Kidney (tissue), 22 donors: ENCODE results near the gene RTP5. TPM values are rescaled to one million over a fixed set of nuclear protein-coding genes. Genes with fewer than 3 reads are reported as not detected.
"Not testable (repeated sequence)": the region's sequence is repeated elsewhere in the genome, so short reads cannot be mapped to it uniquely, and the experiment has no call there.

Experiments used
- DNase-seq, 5 donors: peaks; one replicate each; pipeline ENCODE4 v3.0.0-alpha.2; 2013 to 2020
- FAIRE-seq: peaks from 2 replicates; lab custom pipeline; 2012; peaks lifted over from hg19 to GRCh38; lab: Jason Lieb, UNC
- H3K27ac ChIP-seq, 2 donors: one replicate each; pipeline ENCODE4 v1.7.0; 2013; ENCODE audit warnings: low read depth in 2 of 2, low read length in 2 of 2, inconsistent platforms in 1 of 2
- H3K27me3 ChIP-seq: one replicate; pipeline ENCODE4 v1.7.1; 2013; ENCODE audit warnings: low read length, inconsistent platforms; ENCODE audit not compliant: control insufficient read depth, insufficient read depth
- H3K36me3 ChIP-seq, 3 donors: one replicate each; pipeline versions ENCODE4 v1.7.0 to v1.7.1; 2013; ENCODE audit warnings: low read length in 3 of 3, control low read depth in 1 of 3, inconsistent platforms in 1 of 3; ENCODE audit not compliant: insufficient read depth in 3 of 3, control insufficient read depth in 2 of 3
- H3K4me1 ChIP-seq, 3 donors: one replicate each; pipeline versions ENCODE4 v1.7.0 to v1.7.1; 2013; ENCODE audit warnings: low read length in 3 of 3, inconsistent platforms in 1 of 3, low read depth in 1 of 3; ENCODE audit not compliant: control insufficient read depth in 2 of 3, insufficient read depth in 2 of 3
- H3K4me3 ChIP-seq, 3 donors: one replicate each; pipeline versions ENCODE4 v1.7.0 to v1.8.1; 2013; ENCODE audit warnings: low read length in 3 of 3, control low read depth in 1 of 3, inconsistent platforms in 1 of 3
- H3K9ac ChIP-seq, 3 donors: one replicate each; pipeline versions ENCODE4 v1.7.0 to v1.7.1; 2013; ENCODE audit warnings: low read length in 3 of 3, control low read depth in 1 of 3, inconsistent platforms in 1 of 3
- H3K9me3 ChIP-seq, 3 donors: one replicate each; pipeline versions ENCODE4 v1.7.0 to v1.7.1; 2013; ENCODE audit warnings: low read length in 3 of 3, control low read depth in 1 of 3, inconsistent platforms in 1 of 3; ENCODE audit not compliant: control insufficient read depth in 2 of 3, insufficient read depth in 1 of 3
- intact Hi-C: fragments of 100-400 bp; cut with DNase I; formaldehyde crosslinking; loops from one replicate; pipeline ENCODE4 v1.11.1; 2022
- long read RNA-seq, 10 donors: library from polyadenylated mRNA in 1 of 10; unstranded in 1 of 10; transcript quantifications; one replicate each; pipeline ENCODE4 v2.0.0 and lab custom pipeline, GENCODE V29; 2021 to 2026
- polyA plus RNA-seq: library from polyadenylated mRNA; stranded (reverse); fragments of 350-450 nt; fragmentation: Illumina TruSeq; extraction: RNeasy Lipid Tissue Mini Kit (QIAGEN cat#74804); gene quantifications from one replicate; pipeline ENCODE4 v1.2.3, GENCODE V29; 2014; ENCODE audit warnings: low read depth, low replicate concordance; ENCODE audit not compliant: insufficient read depth
- total RNA-seq: library from RNA; stranded (reverse); fragmentation: NEBNext Ultra II Directional; extraction: Animal tissue kit (Norgen Biotek cat#: 25700); gene quantifications from one replicate; pipeline ENCODE4 v1.2.1, GENCODE V29; 2021
- TF ChIP-seq, protein P1 (sequence below): IDR thresholded peaks from 3 replicates; pipeline ENCODE4 v1.5.1; 2012; ENCODE audit warnings: mild to moderate bottlenecking, moderate library complexity, borderline replicate concordance; ENCODE audit not compliant: insufficient read depth; ENCODE audit errors: extremely low read depth
- donor health status: control.
- donor health status: control.
- donor health status: control.
- donor health status: control.
- donor health status: control.
- donor health status: DM: yes; HTN: yes; CAD: no.
- donor health status: Normal renal cell carcinoma (clear cell type).

Gene RTP5
- total RNA-seq (0.13 TPM), polyA plus RNA-seq (not detected)
- long read RNA-seq, donor 1, result 0 reads
- long read RNA-seq, donor 2, result 0 reads
- long read RNA-seq, donor 3, result 0 reads
- long read RNA-seq, donor 4, result 0 reads
- long read RNA-seq, donor 5, result 0 reads
- long read RNA-seq, donor 6, result 0 reads
- long read RNA-seq, donor 7, result 0 reads
- long read RNA-seq, donor 8, result 0 reads
- long read RNA-seq, donor 9, result 0 reads
- long read RNA-seq, donor 10, result 0 reads

DNA sequence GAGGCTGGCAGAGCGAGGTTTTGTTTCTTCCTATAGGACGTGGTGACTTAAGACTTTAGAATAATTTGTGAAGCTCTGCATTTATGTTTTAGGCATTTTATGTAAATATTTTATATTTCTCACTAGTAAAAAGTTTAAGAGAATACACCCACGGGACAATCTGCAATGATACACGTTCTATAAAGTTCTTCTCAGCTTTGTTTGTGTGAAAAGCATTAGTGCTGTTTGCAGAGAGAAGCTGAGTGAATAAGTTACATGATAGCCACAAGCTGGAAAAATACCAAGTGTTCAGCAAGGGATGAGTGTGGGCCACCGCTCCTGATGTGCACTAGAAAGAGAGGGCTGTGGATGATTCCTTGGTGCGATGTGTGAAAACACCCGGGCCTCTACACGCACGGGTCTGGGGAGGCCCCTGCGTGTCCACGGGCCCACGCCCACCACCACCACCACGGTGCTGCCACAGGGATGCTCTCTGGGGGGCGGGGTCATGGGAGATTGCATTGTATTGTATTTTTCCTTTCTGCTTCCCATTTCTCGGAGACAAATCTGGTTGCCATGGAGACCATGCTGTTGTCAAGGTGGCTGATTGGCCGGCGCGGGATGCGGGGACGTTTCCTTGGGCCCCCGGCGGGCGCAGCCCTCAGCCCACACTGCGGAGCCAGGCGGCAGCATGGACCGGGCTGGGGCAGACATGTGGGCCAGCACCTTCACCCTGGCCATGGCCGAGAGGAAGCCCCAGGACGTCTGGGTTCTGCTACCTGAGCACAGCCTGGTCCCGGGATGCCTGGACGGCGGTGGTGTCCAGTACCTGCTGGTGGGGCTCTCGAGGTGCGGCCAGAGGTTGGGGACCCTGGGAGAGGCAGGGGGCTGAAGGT lies at the start of gene RTP5:
Gene RTP5, plus strand, starts transcription at position 643 of the 875 bp plus-strand sequence. Its CDS starts 28 bp downstream, at position 671.
- DNase-seq (peak in 1 of 5 donors; percentile 60), FAIRE-seq (no peak)
- TF ChIP-seq, protein P1, sequence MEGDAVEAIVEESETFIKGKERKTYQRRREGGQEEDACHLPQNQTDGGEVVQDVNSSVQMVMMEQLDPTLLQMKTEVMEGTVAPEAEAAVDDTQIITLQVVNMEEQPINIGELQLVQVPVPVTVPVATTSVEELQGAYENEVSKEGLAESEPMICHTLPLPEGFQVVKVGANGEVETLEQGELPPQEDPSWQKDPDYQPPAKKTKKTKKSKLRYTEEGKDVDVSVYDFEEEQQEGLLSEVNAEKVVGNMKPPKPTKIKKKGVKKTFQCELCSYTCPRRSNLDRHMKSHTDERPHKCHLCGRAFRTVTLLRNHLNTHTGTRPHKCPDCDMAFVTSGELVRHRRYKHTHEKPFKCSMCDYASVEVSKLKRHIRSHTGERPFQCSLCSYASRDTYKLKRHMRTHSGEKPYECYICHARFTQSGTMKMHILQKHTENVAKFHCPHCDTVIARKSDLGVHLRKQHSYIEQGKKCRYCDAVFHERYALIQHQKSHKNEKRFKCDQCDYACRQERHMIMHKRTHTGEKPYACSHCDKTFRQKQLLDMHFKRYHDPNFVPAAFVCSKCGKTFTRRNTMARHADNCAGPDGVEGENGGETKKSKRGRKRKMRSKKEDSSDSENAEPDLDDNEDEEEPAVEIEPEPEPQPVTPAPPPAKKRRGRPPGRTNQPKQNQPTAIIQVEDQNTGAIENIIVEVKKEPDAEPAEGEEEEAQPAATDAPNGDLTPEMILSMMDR, result no peak
- H3K36me3 ChIP-seq, result peaks cover 0 to under 1% (median 0%) of the 10 kb centered on the region in 3 donors
- intact Hi-C loops, result no loop called here
- no peak within 1 kb of the TSS for H3K4me3 ChIP-seq
- no peak within 1 kb of the TSS for H3K27ac ChIP-seq
- H3K9ac ChIP-seq, result no peak within 1 kb of the TSS
- H3K9me3 ChIP-seq, result peaks cover 0 to 5% (median 0%) of the 10 kb centered on the region in 3 donors
- H3K4me1 ChIP-seq, result peaks cover 0 to under 1% (median under 1%) of the 10 kb centered on the region in 3 donors
- peaks cover 16% of the 10 kb centered on the region for H3K27me3 ChIP-seq

DNA sequence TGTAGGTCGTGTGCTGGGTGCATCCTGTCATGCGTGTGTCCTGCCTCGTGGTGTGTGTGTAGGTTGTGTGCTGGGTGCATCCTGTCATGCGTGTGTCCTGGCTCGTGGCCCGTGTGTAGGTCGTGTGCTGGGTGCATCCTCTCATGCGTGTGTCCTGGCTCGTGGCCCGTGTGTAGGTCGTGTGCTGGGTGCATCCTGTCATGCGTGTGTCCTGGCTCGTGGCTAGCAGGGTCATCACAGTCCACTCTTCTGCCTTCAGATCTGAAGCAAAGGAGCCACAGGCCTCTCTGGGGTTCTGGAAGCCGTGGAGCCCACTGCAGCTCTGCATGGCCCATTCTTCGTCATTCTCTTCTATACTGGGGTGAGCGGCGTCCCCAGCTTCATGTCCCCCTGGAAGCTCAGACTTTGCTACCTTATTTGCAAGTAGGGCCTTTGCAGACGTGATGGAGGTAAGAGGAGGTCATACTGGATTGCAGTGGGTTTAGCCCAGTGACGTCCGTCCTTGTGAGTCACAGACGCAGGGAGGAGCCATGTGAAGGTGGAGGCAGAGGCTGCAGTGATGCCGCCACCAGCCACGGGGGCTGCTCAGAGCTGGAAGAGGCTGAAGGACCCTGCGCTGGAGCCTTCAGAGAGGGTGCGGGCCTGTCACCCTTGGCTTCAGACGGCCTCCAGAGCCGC lies 49.4 kb upstream of the RTP5 start:
- H3K9ac ChIP-seq, intact Hi-C loops, H3K9me3 ChIP-seq, H3K36me3 ChIP-seq, FAIRE-seq, H3K27me3 ChIP-seq, H3K4me3 ChIP-seq, H3K4me1 ChIP-seq, H3K27ac ChIP-seq: not testable (repeated sequence)
- DNase-seq, result peak in 1 of 5 donors; percentile 52

DNA sequence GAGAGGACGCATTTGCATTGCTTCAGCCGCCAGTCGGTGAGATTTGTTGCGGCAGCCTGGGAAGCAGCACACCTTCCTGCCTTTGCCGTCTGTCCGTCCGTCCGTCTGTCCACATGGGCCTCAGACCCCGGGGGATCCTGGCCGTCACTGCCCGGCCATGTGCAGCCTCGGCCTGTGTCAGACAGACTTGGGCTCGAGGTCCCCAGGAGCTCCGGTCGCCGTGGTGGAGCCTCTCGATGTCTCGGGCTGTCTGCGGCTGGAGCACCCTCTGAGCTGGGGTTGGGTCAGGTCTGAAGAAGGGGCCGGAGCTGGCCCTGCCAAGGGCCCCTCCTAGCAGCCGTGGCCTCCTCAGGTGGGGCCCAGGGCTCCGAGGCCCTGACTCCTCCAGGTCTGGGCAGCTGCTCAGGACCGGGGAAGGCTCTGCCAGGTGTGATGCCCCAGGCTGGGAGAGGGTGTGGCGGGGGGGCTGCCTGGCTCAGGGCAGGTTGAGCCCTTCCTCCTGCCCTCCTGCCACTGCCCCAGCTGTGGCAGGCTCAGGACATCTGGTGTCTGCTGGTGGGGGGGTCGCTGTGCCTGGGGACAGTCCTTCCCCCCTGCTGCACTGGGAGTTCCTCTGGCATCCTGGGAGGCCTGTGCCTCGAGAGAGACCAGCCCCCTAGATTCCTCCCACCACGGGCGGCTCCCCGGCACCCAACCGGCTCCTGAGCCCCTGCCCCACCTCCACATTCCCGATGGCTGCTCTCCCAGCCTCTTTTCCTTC lies 48.7 kb upstream of the RTP5 start:
- Histone ChIP-seq H3K4me1 (no peaks in the 10 kb centered on the region), H3K36me3 (no peaks in the 10 kb centered on the region), H3K9ac (no peak overlapping the region), H3K4me3 (no peak overlapping the region), H3K9me3 (no peaks in the 10 kb centered on the region), H3K27ac (no peak overlapping the region), H3K27me3 (no peaks in the 10 kb centered on the region)
- FAIRE-seq (no peak), DNase-seq (peak in 1 of 5 donors; percentile 77)
- intact Hi-C loops, result no loop called here
- TF ChIP-seq, protein P1, result no peak
